GM04503 (cell line): ENCODE measurements around the gene TLE1.

Experiments used
- DNase-seq: peaks from one replicate; pipeline ENCODE4 v3.0.0-alpha.2; 2012; ENCODE audit warnings: low read depth

TLE1 gene

GRCh38 chr9:81686614-81687520, 2.5 kb downstream of the TLE1 start:
- no peak for DNase-seq

GRCh38 chr9:81685763-81686613, 3.4 kb downstream of the TLE1 start:
- DNase-seq, result no peak

DNA sequence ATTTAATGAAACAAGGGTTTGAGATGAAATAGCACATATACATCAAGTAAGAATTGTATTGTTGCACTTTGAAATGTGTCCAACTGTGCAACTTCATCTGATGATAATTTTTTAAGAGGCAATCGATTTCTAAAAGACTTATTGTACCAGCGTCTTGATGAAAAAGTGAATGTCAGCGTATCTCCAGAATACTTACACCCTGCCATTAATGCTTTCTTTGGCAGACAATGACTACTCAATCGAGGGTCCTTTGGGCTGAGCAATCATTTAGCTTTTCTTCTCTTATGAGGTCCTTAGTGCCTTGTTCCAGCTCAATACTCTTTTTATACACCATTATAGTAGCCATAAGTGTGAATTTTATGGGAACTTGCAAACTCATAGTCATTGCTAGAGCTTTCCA, 4.7 kb downstream of the TLE1 start:
- DNase-seq, result no peak

- DNase-seq, result no peak
Observed at GRCh38 chr9:81683704-81684103, 5.6 kb downstream of the TLE1 start.

DNA sequence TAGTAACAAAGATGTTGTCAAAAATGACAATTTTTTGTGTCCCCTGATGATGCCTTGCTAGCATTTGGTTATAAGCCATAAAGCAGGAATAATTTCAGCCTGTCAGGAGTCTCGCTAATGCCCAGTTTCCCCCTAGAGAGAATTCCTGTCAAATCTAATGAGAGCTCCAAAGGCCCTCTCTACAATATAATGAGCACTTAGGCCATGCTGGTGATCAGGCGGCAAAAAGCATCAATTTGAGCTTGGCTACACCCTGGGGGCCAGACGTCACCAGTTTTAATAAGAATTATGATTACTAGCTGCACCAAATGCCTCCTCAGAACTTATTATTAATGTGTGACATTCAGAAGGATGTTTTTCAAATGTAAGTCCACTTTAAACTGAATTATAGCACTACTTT, 6.1 kb downstream of the TLE1 start:
- no peak for DNase-seq

GRCh38 chr9:81682797-81683196, 6.5 kb downstream of the TLE1 start:
- no peak for DNase-seq

GRCh38 chr9:81682177-81682576, 7.2 kb downstream of the TLE1 start:
- DNase-seq, result no peak

GRCh38 chr9:81680506-81680905, 8.8 kb downstream of the TLE1 start:
- DNase-seq, result no peak

DNA sequence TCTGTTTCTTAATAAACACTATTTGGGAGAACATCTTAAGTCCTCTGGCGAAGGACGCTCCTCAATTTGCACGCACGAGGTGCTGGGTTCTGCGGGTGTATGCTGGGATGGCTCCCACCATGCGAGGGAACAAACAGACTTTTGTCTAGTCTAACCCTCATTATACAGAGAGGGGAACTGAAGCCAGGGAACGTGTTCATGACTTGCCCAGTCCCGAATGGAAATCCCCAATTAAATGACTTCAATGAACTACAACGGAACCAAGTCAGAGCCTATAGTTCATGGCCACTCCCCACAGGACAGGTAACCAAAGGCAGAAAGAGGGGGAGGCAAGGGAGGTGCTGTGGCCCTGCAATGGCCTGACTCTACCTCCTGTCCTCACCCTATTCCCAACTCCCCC, 9.3 kb downstream of the TLE1 start:
- DNase-seq, result no peak

- no peak for DNase-seq
Observed at GRCh38 chr9:81678088-81678487, 11.3 kb downstream of the TLE1 start.

DNA sequence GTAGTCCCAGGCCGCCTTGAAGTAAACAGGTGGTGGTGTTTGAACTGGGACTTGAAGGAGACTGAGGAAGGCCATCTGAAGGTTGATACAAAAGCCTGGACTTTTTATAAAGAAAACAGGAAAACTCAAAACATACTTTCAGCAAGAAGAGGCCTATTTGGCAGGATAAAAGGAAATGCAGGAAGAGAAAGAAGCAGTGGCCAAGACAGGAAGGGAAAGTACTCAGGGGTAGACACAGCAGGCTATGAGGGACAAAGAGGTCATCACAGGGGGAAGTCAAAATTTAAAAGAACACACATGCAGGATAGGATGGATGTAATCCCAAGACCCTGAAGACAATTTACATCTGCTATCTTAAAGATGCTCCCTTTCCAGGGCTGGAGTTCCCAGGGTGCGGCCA, 13.0 kb downstream of the TLE1 start:
- no peak for DNase-seq

DNA sequence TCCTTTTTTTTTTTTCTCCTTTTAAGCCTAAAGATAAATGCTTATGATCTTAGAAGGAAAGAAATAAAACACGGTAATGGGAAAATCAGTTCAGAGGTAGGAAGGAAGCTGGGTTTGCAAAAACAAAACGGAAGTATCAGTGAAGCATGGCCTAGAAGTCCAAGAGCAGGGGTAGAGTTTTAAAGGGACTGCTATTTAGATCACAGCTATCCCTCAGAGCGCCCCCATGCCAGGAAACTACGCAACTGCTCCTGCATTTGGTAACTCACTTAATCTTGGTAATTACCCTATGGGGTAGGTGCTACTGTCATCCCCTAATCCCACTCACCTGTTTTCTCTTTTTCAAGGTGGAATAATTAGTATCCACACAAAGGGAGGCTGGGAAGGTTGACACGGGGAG, 16.0 kb downstream of the TLE1 start:
- no peak for DNase-seq

DNA sequence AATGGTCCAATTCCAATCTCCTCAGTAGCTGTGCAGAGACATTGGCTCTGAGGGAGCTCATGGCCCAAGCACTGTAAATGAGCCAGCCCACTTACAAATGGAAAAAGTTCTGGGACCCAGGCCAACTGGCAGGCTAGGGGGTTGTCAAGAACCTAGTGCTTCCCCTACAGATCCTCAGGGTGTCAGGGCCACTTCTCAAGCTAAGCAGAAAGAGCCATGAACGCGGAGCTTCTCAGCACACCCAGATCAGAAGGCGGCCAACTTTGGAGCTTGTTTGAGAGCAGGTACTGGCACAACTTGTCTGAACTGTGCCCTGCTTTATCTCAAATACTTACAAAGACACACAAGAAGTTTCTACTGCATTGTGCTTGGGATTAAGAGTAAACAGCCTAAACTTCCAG, 17.5 kb downstream of the TLE1 start:
- DNase-seq, result no peak

DNA sequence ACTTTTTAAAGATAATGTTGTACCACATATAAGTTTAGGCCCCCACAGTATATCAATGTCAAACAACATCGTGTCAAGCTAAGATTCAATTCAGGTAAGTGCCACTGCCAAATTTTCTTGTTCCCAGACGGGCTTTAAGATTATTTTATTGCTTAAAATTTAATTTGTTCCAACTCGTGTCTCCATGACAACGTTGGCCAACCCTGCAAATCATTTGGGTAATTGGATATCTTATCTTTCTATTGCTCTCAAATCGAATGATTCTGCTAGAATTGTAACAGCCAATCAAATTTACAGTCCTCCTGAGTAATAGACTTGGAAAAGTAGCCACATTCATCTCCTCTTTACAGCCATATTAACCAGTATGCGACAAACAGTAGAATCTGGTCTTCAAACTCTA, 19.5 kb downstream of the TLE1 start:
- DNase-seq, result no peak

DNA sequence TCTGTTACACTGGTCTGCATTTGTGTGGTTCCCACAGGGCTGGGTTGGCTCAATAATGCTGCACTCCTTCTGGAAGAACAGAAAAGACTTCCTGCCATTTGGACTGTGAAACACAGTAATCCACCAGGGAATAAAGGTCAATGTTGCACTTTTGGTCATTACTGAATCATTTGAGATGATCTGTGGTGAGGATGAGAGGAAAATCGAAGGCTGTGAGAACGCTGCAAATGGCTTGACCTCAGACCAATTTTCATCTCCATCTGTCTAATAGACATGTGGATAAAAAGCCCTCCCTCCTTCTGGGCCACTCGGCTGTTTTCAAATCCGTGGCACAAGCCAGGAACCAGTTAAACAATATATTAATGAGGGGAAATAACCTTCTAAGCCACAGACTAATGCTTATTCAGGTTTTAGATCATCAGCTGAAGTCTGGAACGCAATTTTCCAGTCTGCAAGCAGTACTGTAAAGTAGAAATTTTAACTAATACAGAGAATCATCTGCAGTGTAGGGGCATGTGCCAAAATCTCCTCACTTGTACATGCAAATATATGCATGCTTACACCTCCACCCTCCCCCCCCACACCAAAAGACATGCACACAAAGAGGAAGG, 20.2 kb downstream of the TLE1 start:
- no peak for DNase-seq

GRCh38 chr9:81666123-81666522, 23.2 kb downstream of the TLE1 start:
- no peak for DNase-seq

DNA sequence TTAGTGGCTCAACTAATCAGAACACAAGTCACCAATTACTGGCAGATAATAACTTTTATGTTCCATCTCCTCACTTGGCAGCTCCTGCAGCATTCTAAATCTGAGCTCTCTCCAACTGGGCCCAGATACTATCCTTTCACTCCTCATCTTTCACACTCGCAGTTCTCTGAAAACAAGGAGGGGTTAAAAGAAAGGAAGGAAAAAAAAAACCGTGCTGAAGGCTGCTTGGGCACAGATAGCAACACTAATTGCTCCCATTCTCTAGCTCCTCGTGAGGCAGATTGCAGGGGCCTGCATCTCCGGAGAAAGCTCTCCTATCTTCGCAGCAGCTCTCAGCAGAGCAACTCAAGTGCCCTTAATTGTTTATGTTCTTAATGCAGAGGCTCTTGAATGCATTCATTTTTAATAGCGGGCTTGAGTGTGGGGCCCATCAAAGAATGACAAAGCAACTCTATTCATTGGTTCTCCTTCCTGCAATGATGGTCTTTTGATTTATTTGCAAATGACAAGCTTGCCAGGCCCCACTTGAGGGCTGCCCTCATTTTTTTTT, 23.9 kb downstream of the TLE1 start:
- DNase-seq, result no peak

GRCh38 chr9:81664638-81665222, 24.6 kb downstream of the TLE1 start:
- DNase-seq, result no peak

GRCh38 chr9:81661339-81661738, 28.0 kb downstream of the TLE1 start:
- no peak for DNase-seq

DNA sequence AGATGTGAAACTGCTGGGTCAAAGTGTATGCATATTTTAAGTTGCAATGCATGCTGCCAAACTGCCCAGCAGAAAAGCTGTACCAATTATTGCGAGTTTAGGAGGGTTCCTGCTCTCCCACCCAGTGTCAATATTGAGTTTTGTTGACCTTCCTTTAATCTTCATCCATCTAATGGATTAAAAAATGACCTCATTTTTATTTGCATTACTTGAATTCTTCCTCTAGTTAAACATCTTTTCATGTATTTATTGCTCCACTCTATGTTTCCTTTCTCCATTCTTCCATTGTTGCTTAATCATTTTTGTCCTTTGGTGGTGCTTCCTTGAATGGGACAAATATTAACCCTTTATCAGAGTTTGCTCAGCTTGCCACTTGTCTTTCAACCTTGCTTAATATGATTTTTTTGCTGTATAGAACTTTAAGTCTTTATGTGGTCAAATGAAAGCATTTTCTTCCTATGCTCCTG, 32.4 kb downstream of the TLE1 start:
- no peak for DNase-seq

- DNase-seq, result no peak
Observed at GRCh38 chr9:81656004-81656403, 33.3 kb downstream of the TLE1 start.

GRCh38 chr9:81653240-81653639, 36.1 kb downstream of the TLE1 start:
- DNase-seq, result no peak
